HCEC 1CT (cell line): ENCODE data around the gene POLD2.

Experiments used
- DNase-seq: peaks from one replicate; pipeline ENCODE4 v3.0.0-alpha.2; 2017

Gene POLD2

GRCh38 chr7:44152971-44153947, 29.9 kb upstream of the POLD2 start:
- DNase-seq: no peak

GRCh38 chr7:44151956-44152355, 28.6 kb upstream of the POLD2 start:
- DNase-seq: no peak

GRCh38 chr7:44150966-44151941, 27.9 kb upstream of the POLD2 start:
- DNase-seq: no peak

- DNase-seq: no peak
Measured at GRCh38 chr7:44150466-44150832, 27.1 kb upstream of the POLD2 start.

GRCh38 chr7:44149571-44150465, 26.5 kb upstream of the POLD2 start:
- no peak for DNase-seq

GRCh38 chr7:44148961-44149536, 25.7 kb upstream of the POLD2 start:
- no peak for DNase-seq

GRCh38 chr7:44148166-44148565, 24.8 kb upstream of the POLD2 start:
- no peak for DNase-seq

- DNase-seq: no peak
Measured at GRCh38 chr7:44147026-44147991, 24.0 kb upstream of the POLD2 start.

- DNase-seq: peak; percentile 36
Measured at GRCh38 chr7:44145969-44146911, 22.9 kb upstream of the POLD2 start.

- DNase-seq: no peak
Measured at GRCh38 chr7:44145479-44145968, 22.2 kb upstream of the POLD2 start.

- no peak for DNase-seq
Measured at GRCh38 chr7:44144968-44145478, 21.7 kb upstream of the POLD2 start.

- DNase-seq: no peak
Measured at GRCh38 chr7:44144426-44144967, 21.1 kb upstream of the POLD2 start.

- DNase-seq: no peak
Measured at GRCh38 chr7:44143646-44144250, 20.4 kb upstream of the POLD2 start.

GRCh38 chr7:44142028-44142427, 18.7 kb upstream of the POLD2 start:
- no peak for DNase-seq

GRCh38 chr7:44141221-44141850, 18.0 kb upstream of the POLD2 start, which contains the start of gene MYL7:
Gene MYL7, minus strand, starts transcription at chr7:44141332. Its CDS starts 27 bp downstream, at chr7:44141305.
- DNase-seq: no peak

GRCh38 chr7:44140341-44140740, 17.0 kb upstream of the POLD2 start:
- DNase-seq: no peak

GRCh38 chr7:44139311-44140010, 16.1 kb upstream of the POLD2 start:
- no peak for DNase-seq
